Astrocyte of the cerebellum (primary cell): Measurements from ENCODE around the gene SNN.

Experiments used
- DNase-seq: peaks from one replicate; pipeline ENCODE4 v3.0.0-alpha.2; 2011; ENCODE audit warnings: low read depth
- H3K4me3 ChIP-seq: 2 replicates; pipeline ENCODE4 v1.5.1; 2011; ENCODE audit warnings: mild to moderate bottlenecking, low read depth, low read length, moderate library complexity
- in situ Hi-C: cut with HindIII; loops from 2 replicates; pipeline ENCODE4 v1.10.0; 2017; ENCODE audit warnings: low sequenced_read_pairs
- TF ChIP-seq, protein P1 (sequence below): IDR thresholded peaks from 2 replicates; pipeline ENCODE4 v1.5.1; 2012; ENCODE audit warnings: low read length, low read depth, moderate library complexity, mild to moderate bottlenecking; ENCODE audit errors: missing control alignments

Gene SNN

GRCh38 chr16:11624636-11625607 is 43.3 kb upstream of the SNN start:
- DNase-seq = no peak
- in situ Hi-C loops = no loop called here
- H3K4me3 ChIP-seq = no peak overlapping the region
- TF ChIP-seq, protein P1, sequence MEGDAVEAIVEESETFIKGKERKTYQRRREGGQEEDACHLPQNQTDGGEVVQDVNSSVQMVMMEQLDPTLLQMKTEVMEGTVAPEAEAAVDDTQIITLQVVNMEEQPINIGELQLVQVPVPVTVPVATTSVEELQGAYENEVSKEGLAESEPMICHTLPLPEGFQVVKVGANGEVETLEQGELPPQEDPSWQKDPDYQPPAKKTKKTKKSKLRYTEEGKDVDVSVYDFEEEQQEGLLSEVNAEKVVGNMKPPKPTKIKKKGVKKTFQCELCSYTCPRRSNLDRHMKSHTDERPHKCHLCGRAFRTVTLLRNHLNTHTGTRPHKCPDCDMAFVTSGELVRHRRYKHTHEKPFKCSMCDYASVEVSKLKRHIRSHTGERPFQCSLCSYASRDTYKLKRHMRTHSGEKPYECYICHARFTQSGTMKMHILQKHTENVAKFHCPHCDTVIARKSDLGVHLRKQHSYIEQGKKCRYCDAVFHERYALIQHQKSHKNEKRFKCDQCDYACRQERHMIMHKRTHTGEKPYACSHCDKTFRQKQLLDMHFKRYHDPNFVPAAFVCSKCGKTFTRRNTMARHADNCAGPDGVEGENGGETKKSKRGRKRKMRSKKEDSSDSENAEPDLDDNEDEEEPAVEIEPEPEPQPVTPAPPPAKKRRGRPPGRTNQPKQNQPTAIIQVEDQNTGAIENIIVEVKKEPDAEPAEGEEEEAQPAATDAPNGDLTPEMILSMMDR = no peak

DNA sequence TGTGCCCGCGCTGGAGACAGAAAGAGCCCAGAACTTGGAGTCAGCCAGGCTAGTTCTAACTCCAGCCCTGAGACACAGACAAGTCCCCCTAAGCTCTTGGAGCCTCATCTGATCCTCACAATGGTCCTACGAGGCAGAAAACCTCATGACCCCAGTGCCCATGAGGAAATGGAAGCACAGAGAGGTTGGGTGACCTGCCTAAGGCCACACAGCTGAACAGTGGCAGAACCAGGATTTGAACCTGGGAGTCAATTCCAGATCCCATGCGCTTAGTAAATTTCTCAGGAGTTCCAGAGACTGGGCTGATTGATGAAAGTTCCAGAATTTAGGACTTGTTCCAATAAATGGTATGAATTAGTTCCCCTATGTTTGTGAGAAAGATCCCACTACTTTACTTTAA is 42.5 kb upstream of the SNN start:
- in situ Hi-C loops = no loop called here
- TF ChIP-seq, protein P1 = no peak
- H3K4me3 ChIP-seq = no peak overlapping the region
- DNase-seq = no peak

- TF ChIP-seq, protein P1 = no peak
- H3K4me3 ChIP-seq = no peak overlapping the region
- in situ Hi-C loops = no loop called here
- no peak for DNase-seq
Measured at GRCh38 chr16:11626657-11627291, 41.5 kb upstream of the SNN start.

DNA sequence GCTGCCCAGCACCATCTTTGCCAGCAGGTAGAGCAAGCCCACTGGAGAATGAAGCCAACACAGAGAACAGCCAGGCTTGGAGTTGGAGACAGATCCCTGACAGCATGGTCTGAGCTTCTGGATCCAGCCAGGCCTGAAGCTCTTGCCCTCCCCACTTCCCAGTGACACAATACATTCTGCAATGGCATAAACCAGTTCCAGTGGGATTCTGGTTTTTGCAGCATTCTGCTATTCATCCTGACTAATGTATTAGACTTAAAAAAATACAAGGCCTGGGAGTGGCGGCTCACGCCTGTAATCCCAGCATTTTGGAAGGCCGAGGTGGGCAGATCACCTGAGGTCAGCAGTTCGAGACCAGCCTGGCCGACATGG is 41.0 kb upstream of the SNN start:
- TF ChIP-seq, protein P1 = no peak
- no peak for DNase-seq
- H3K4me3 ChIP-seq = no peak overlapping the region
- in situ Hi-C loops = no loop called here

GRCh38 chr16:11627822-11628457 is 40.3 kb upstream of the SNN start:
- no peak overlapping the region for H3K4me3 ChIP-seq
- in situ Hi-C loops = no loop called here
- no peak for DNase-seq
- TF ChIP-seq, protein P1 = no peak

DNA sequence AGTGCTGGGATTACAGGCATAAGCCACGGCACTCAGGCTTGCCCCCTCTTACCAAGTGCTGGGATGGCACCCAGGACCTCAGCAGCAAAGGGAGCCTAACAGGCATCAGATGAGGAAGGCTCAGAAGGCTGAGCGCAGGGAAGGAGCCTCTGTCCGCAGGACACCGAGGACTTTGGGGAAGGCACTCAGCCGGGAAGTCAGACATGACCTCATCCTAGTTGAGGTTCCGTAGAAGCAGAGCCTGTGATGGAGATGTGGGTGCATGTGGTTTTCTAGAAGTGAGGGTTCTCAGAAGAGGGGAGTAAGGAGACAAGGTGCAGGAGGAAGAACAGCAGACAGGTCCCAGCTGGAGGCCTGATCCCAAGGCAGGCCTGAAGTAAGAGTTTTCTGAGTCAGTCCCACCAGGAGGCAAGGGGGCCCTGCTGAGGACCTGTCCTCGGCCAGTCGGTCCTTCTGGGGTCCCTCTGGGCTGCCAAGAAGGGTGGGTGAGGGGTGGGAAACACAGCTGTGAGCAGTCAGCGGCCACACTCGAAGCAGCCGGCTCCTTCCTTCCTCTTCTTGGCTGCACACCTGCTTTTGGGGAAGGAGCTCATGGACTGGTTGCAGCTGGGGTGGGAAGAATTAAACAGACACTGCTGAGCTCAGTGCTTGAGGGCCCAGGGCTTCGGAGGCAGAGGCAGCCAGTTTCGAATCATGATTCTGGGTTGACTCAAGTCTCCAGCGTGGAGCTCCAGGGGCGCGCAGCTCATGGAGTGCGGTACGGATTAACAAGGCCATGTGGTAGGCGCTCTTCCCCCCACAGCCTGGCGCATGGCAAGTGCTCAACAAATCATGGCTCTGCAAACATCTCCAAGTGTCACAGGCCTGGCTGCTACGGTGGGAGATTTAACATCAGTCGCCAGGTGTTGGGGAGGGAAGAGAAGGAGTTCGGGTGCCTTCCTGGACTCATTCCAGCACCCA is 38.9 kb upstream of the SNN start:
- no peak for DNase-seq
- in situ Hi-C loops = no loop called here
- no peak overlapping the region for H3K4me3 ChIP-seq
- TF ChIP-seq, protein P1 = no peak
